Sigmoid colon (tissue), 4 donors: ENCODE measurements around the gene NOX3.

Source experiments
- CTCF ChIP-seq, 4 experiments: fragments of 450-650 bp in 3 of 4; fragments of 200-600 bp in 1 of 4; IDR thresholded peaks; one replicate each; pipeline ENCODE4 v1.5.1; 2016 to 2019; ENCODE audit warnings: antibody characterized with exemption in 4 of 4, mild to moderate bottlenecking in 3 of 4, moderate library complexity in 2 of 4
- EP300 ChIP-seq, 4 donors: sonication (generic); formaldehyde crosslinking; IDR thresholded peaks; one replicate each; pipeline ENCODE4 v1.6.1; 2017; ENCODE audit warnings: antibody characterized with exemption in 4 of 4
- POLR2A ChIP-seq, 2 donors: fragments of 450-650 bp; IDR thresholded peaks; one replicate each; pipeline ENCODE4 v1.6.1; 2016; ENCODE audit warnings: antibody characterized with exemption in 2 of 2, mild to moderate bottlenecking in 2 of 2, moderate library complexity in 2 of 2
- POLR2AphosphoS5 ChIP-seq, 4 donors: sonication (generic); formaldehyde crosslinking; IDR thresholded peaks; one replicate each; pipeline ENCODE4 v1.6.1; 2017; ENCODE audit warnings: antibody characterized with exemption in 4 of 4

GRCh38 chr6:155472886-155473285 lies 17.2 kb upstream of the NOX3 start:
- TF ChIP-seq CTCF (IDR thresholded peaks at IDR 0.05) (no peak), POLR2A (IDR thresholded peaks at IDR 0.05) (no peak), EP300 (IDR thresholded peaks at IDR 0.05) (no peak), POLR2AphosphoS5 (IDR thresholded peaks at IDR 0.05) (no peak)
